HepG2 (cell line): ENCODE measurements around the gene PLIN1. TPM values are rescaled to one million over a fixed set of nuclear protein-coding genes. Genes with fewer than 3 reads are reported as not detected.

Experiments
- ATAC-seq: fragments of 200-7000 bp; cut with Tn5 transposase; 3 replicates; pipeline ENCODE4 v1.9.1; 2020; ENCODE audit warnings: mild to moderate bottlenecking, moderate library complexity
- BruUV-seq: library from RNA; stranded (reverse); fragments of 400-500 nt; replicated peaks from 2 replicates; lab custom pipeline; 2021; lab: Mats Ljungman, UMichigan
- CTCF ChIA-PET: fragments of 300-600 bp; formaldehyde crosslinking; extraction: SDS; loops from one replicate; lab custom pipeline; 2021; ENCODE audit warnings: low total read pairs, inconsistent platforms, low intra/inter-chr PET ratio; lab: Yijun Ruan, JAX
- POLR2A ChIA-PET: fragments of 350-600 bp; sonication (Branson Sonifier 250); formaldehyde crosslinking; loops from one replicate; lab custom pipeline; 2020; ENCODE audit warnings: antibody characterized with exemption, inconsistent platforms; lab: Yijun Ruan, JAX
- DNase-seq: peaks from one replicate; pipeline ENCODE4 v3.0.0-alpha.2; 2015; ENCODE audit warnings: low spot score
- FAIRE-seq: peaks from 3 replicates; lab custom pipeline; 2011; peaks lifted over from hg19 to GRCh38; lab: Jason Lieb, UNC
- H2AFZ ChIP-seq: one replicate; pipeline ENCODE4 v1.6.1; 2011; ENCODE audit warnings: low read length, inconsistent platforms
- H3K27ac ChIP-seq: fragments of 300-600 bp; 3 replicates; pipeline ENCODE4 v1.8.0; 2011; ENCODE audit warnings: mixed run types, mild to moderate bottlenecking, mixed read lengths, low read length, inconsistent platforms; ENCODE audit not compliant: insufficient read depth; ENCODE audit errors: extremely low read length
- H3K27me3 ChIP-seq, 2 experiments: fragments of 200-600 bp in 1 of 2; 2 replicates in 1 of 2; 3 replicates in 1 of 2; pipeline versions ENCODE4 v1.6.0 to v1.8.0; 2011; ENCODE audit warnings: low read length in 2 of 2, mild to moderate bottlenecking in 2 of 2, moderate library complexity in 2 of 2, inconsistent platforms in 1 of 2; ENCODE audit not compliant: insufficient read depth in 2 of 2, control insufficient read depth in 1 of 2
- H3K36me3 ChIP-seq, 2 experiments: fragments of 200-600 bp in 1 of 2; replicated peaks in 1 of 2; 2 replicates in 1 of 2; 3 replicates in 1 of 2; pipeline versions ENCODE4 v1.5.1 to v1.8.0; 2011; ENCODE audit warnings: low read length in 2 of 2, inconsistent platforms in 1 of 2; ENCODE audit not compliant: insufficient read depth in 2 of 2, control insufficient read depth in 1 of 2
- H3K4me1 ChIP-seq: 2 replicates; pipeline ENCODE4 v1.5.1; 2012; ENCODE audit warnings: low read length, inconsistent platforms; ENCODE audit not compliant: insufficient read depth
- H3K4me2 ChIP-seq: 2 replicates; pipeline ENCODE4 v1.6.0; 2011; ENCODE audit warnings: low read depth, low read length, inconsistent platforms
- H3K4me3 ChIP-seq, 3 experiments: fragments of 200-600 bp in 1 of 3; sonication (generic), shearing (Covaris generic) in 1 of 3; replicated peaks in 1 of 3; 2 replicates each; pipeline ENCODE4 v1.5.1; 2011 to 2016; ENCODE audit warnings: low read length in 3 of 3, inconsistent platforms in 2 of 3, low read depth in 2 of 3, mild to moderate bottlenecking in 2 of 3, control low read depth in 1 of 3, mixed read lengths in 1 of 3; ENCODE audit not compliant: insufficient read depth in 1 of 3
- H3K79me2 ChIP-seq: one replicate; pipeline ENCODE4 v1.6.1; 2011; ENCODE audit warnings: low read length, inconsistent platforms; ENCODE audit not compliant: insufficient read depth
- H3K9ac ChIP-seq: 2 replicates; pipeline ENCODE4 v1.6.0; 2011; ENCODE audit warnings: mild to moderate bottlenecking, low read depth, low read length, inconsistent platforms; ENCODE audit not compliant: insufficient read depth
- H3K9me3 ChIP-seq: 2 replicates; pipeline ENCODE4 v1.5.1; 2012; ENCODE audit warnings: mild to moderate bottlenecking, low read length
- H4K20me1 ChIP-seq: 2 replicates; pipeline ENCODE4 v1.6.0; 2011; ENCODE audit warnings: inconsistent platforms, mild to moderate bottlenecking, low read length, moderate library complexity; ENCODE audit not compliant: insufficient read depth
- SPEN ChIP-seq: sonication (generic); formaldehyde crosslinking; IDR thresholded peaks from 2 replicates; pipeline ENCODE4 v1.5.1; 2020; ENCODE audit warnings: low read depth, mild to moderate bottlenecking, missing genetic modification reagents
- SRY ChIP-seq: sonication (generic); formaldehyde crosslinking; IDR thresholded peaks from 2 replicates; pipeline ENCODE4 v1.8.0; 2022; ENCODE audit warnings: mild to moderate bottlenecking, missing genetic modification reagents
- ZMYM3 ChIP-seq: sonication (generic); formaldehyde crosslinking; IDR thresholded peaks from 2 replicates; pipeline ENCODE4 v1.5.1; 2020; ENCODE audit warnings: mild to moderate bottlenecking, missing genetic modification reagents
- WGBS: methylation state at CpG from one replicate; pipeline ENCODE4 v1.1.6; 2017; ENCODE audit warnings: low lambda C conversion rate; 5-methylcytosine and 5-hydroxymethylcytosine counted together
- in situ Hi-C: cut with HindIII; loops from 2 replicates; pipeline ENCODE4 v1.10.0; 2017; ENCODE audit warnings: low pct_unique_long_range_greater_than_20kb; ENCODE audit not compliant: extremely low pct_ligation_motif_present
- intact Hi-C: fragments of 100-400 bp; cut with micrococcal nuclease; formaldehyde crosslinking; loops from one replicate; pipeline ENCODE4 v1.10.0; 2022; ENCODE audit not compliant: unreplicated experiment
- polyA plus RNA-seq, 8 experiments: library from polyadenylated mRNA; depleted of rRNA in 3 of 8; stranded (reverse) in 7 of 8; unstranded in 1 of 8; fragments of >200 nt; fragmentation: Illumina TruSeq in 4 of 8; extraction: Trizol in 4 of 8; gene quantifications; 2 replicates each; pipeline versions ENCODE4 v1.2.1 to v1.2.3, GENCODE V29; 2011 to 2016; ENCODE audit warnings: low read depth in 4 of 8, missing spikeins in 1 of 8, mixed read lengths in 1 of 8; ENCODE audit not compliant: insufficient read depth in 1 of 8
- total RNA-seq, 5 experiments: library from RNA; depleted of rRNA; stranded (reverse); fragments of >200 nt; fragmentation: Illumina TruSeq; extraction: Trizol; gene quantifications; 2 replicates each; pipeline ENCODE4 v1.2.3, GENCODE V29; 2016; ENCODE audit warnings: low read depth in 1 of 5
- TF ChIP-seq, protein P1 (sequence below): sonication (generic); formaldehyde crosslinking; IDR thresholded peaks from 2 replicates; pipeline ENCODE4 v1.8.0; 2022; ENCODE audit warnings: missing genetic modification reagents, mild to moderate bottlenecking, moderate library complexity, borderline replicate concordance
- TF ChIP-seq, protein P2 (sequence below): sonication (generic); formaldehyde crosslinking; IDR thresholded peaks from one replicate; pipeline ENCODE4 v1.5.1; 2020; ENCODE audit warnings: mild to moderate bottlenecking, missing genetic modification reagents; ENCODE audit errors: not compliant biosample characterization

Gene PLIN1
- total and polyA plus RNA-seq, 2 of the 13 experiments (the other 11 are each of a cell fraction or from before 2014, with no cell fraction given), result 0.74 to 1.2 TPM

- TF ChIP-seq, protein P1, sequence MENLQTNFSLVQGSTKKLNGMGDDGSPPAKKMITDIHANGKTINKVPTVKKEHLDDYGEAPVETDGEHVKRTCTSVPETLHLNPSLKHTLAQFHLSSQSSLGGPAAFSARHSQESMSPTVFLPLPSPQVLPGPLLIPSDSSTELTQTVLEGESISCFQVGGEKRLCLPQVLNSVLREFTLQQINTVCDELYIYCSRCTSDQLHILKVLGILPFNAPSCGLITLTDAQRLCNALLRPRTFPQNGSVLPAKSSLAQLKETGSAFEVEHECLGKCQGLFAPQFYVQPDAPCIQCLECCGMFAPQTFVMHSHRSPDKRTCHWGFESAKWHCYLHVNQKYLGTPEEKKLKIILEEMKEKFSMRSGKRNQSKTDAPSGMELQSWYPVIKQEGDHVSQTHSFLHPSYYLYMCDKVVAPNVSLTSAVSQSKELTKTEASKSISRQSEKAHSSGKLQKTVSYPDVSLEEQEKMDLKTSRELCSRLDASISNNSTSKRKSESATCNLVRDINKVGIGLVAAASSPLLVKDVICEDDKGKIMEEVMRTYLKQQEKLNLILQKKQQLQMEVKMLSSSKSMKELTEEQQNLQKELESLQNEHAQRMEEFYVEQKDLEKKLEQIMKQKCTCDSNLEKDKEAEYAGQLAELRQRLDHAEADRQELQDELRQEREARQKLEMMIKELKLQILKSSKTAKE (CRISPR knock-in tag), result no peak
Measured at GRCh38 chr15:89656116-89656815, 22.9 kb downstream of the PLIN1 start (continued).

DNA sequence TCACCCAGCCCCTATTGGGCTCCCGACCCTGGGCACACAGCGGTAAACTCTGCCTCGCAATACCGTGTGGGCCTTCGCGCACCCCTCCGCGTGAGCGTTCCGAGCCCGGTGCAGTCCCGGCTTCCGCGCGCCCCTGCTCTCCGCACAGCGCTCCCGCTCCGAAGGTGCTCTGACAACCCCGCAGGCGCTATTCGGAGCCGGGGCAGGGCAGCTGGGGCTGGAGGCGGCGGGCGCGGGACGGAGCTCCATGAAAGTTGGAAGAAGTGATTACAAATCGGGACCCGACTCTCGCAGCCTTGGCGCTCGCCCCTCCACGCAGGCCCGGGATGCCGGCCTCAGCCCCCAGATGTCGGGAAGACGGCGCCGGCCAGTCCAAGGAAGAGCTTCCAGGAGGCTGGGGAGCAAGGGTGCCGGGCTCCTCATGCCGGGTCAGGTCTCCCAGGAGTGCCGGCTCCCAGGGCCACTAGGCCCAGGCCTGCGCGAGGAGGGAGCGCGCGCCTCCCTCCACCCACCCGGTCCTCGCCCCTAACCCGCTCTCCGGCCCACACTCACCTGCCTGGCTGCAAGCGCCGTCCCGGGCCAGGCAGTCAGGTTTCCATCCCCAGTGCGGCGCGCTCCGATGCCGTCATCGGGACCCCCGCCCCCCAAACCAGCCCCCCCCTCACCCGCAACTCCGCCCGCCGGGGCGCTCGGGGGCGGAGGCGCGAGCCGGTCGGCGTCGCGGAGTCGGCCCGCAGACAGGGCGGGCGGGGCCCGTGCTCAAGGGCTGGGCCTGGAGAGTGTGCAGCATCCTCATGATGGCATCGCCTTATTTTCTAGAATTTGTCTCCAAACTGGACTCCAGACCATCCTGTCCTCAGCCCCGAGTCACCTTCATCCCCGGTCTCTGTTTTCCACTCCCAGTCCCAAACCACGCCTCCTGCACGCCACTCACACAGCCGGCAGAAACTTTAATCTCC lies 24.0 kb downstream of the PLIN1 start, which contains the start of gene KIF7:
Gene KIF7, minus strand, starts transcription at position 621 of the 959 bp plus-strand sequence. CDS start 2,537 bp downstream, outside the sequence.
- ATAC-seq, result peak; percentile 86
- Histone ChIP-seq H3K79me2 (no peaks in the 10 kb centered on the region), H3K4me1 (peaks cover 31% of the 10 kb centered on the region), H3K4me3 (peak within 1 kb of the TSS; percentile 66 to 97 (median 85)), H4K20me1 (no peaks in the 10 kb centered on the region), H3K27me3 (peaks cover 0 to 2% of the 10 kb centered on the region in 2 experiments; a peak in 1 of 5 replicates), H2AFZ (no peak within 1 kb of the TSS), H3K9me3 (no peaks in the 10 kb centered on the region), H3K4me2 (peak within 1 kb of the TSS; percentile 100), H3K9ac (peak within 1 kb of the TSS; percentile 60), H3K27ac (no peak within 1 kb of the TSS), H3K36me3 (no peaks in the 10 kb centered on the region)
- POLR2A ChIA-PET, result interaction anchor here (1.0 kb wide), 1 partner anchor 10 kb away, joined by 3 read pairs; no protein-coding TSS in a partner anchor
- WGBS, result 2% methylated on average over 42 of the region's 87 CpGs
- in situ Hi-C loops, result no loop called here
- intact Hi-C loops, result no loop called here
- TSS peak; percentile 66 for BruUV-seq
- FAIRE-seq, result no peak
- peak; percentile 32 for DNase-seq
- CTCF ChIA-PET, result no interaction called here
- 0 out of 2 replicates have a peak, but pooled peaks have one; percentile 4 for TF ChIP-seq ZMYM3 (CRISPR knock-in tag)
- no peak for TF ChIP-seq SRY (CRISPR knock-in tag)
- TF ChIP-seq, protein P2, sequence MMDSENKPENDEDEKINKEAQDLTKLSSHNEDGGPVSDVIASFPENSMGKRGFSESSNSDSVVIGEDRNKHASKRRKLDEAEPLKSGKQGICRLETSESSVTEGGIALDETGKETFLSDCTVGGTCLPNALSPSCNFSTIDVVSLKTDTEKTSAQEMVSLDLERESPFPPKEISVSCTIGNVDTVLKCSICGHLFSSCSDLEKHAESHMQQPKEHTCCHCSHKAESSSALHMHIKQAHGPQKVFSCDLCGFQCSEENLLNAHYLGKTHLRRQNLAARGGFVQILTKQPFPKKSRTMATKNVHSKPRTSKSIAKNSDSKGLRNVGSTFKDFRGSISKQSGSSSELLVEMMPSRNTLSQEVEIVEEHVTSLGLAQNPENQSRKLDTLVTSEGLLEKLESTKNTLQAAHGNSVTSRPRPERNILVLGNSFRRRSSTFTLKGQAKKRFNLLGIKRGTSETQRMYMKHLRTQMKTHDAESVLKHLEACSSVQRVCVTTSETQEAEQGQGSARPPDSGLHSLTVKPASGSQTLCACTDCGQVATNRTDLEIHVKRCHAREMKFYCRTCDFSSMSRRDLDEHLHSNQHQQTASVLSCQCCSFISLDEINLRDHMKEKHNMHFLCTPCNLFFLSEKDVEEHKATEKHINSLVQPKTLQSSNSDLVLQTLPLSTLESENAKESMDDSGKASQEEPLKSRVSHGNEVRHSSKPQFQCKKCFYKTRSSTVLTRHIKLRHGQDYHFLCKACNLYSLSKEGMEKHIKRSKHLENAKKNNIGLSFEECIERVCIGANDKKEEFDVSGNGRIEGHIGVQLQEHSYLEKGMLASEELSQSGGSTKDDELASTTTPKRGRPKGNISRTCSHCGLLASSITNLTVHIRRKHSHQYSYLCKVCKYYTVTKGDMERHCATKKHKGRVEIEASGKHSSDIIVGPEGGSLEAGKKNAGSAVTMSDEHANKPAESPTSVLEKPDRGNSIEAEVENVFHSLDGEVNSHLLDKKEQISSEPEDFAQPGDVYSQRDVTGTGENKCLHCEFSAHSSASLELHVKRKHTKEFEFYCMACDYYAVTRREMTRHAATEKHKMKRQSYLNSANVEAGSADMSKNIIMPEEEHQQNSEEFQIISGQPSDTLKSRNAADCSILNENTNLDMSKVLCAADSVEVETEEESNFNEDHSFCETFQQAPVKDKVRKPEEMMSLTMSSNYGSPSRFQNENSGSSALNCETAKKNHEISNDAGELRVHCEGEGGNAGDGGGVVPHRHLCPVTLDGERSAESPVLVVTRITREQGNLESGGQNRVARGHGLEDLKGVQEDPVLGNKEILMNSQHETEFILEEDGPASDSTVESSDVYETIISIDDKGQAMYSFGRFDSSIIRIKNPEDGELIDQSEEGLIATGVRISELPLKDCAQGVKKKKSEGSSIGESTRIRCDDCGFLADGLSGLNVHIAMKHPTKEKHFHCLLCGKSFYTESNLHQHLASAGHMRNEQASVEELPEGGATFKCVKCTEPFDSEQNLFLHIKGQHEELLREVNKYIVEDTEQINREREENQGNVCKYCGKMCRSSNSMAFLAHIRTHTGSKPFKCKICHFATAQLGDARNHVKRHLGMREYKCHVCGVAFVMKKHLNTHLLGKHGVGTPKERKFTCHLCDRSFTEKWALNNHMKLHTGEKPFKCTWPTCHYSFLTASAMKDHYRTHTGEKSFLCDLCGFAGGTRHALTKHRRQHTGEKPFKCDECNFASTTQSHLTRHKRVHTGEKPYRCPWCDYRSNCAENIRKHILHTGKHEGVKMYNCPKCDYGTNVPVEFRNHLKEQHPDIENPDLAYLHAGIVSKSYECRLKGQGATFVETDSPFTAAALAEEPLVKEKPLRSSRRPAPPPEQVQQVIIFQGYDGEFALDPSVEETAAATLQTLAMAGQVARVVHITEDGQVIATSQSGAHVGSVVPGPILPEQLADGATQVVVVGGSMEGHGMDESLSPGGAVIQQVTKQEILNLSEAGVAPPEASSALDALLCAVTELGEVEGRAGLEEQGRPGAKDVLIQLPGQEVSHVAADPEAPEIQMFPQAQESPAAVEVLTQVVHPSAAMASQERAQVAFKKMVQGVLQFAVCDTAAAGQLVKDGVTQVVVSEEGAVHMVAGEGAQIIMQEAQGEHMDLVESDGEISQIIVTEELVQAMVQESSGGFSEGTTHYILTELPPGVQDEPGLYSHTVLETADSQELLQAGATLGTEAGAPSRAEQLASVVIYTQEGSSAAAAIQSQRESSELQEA, result peak; percentile 60
- TF ChIP-seq SPEN, result 0 out of 2 replicates have a peak, but pooled peaks have one; percentile 30
